ENCODE results near the gene KRT14. TPM values are rescaled to one million over a fixed set of nuclear protein-coding genes. Genes with fewer than 3 reads are reported as not detected.
A peak's percentile ranks its signal among the peaks of the same experiment; 100 is the strongest.

KRT14 gene
- total and polyA plus RNA-seq, 2 of the 4 experiments (the other 2 are of a cell fraction): not detected

DNA sequence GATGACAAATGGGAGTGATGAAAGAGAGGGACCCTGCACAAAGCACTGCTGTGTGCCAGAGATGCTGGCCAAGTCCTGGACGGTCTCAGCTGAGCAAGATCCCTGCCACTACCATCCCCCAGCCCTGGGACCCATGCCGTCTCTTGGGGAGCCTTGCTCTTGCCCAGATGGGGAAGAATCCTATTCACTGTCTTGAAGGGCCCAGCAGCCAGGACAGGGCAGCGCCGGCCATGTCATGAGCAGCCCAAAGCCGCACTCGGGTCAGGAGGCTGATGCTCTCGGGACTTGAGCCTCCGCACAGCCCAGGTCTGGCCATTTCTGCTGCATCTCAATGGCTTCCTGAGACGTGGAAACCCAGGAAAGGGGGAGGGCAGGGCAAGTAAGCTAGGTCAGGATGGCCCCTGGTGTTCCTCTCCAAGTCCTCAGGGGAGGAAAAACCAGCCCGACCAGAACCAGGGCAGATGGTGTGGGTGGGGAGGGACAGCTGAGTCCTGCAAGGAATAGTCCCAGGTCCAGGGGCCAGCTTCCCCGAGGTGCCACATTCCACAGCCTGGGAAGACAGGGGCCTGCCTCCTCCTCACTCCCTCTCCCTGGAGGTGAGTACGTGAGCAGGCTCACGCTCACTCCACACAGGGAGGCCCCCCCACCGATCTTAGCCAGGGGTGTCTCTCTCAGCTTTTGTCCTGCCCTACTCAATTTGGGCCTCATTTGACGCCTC, 50.8 kb downstream of the KRT14 start:
- Histone ChIP-seq H3K23ac (ENCODE audit: low read depth, low read length) (no peak overlapping the region), H3K18ac (ENCODE audit: low read depth, low read length) (no peak overlapping the region), H2BK120ac (ENCODE audit: low read depth, low read length) (peak overlapping the region; percentile 16; the same call in 1 of the 2 replicates), H4K5ac (ENCODE audit: low read depth, low read length) (no peak overlapping the region), H3K9me3 (ENCODE audit: control insufficient read depth, insufficient read depth, low read length) (no peaks in the 10 kb centered on the region), H3K4me3 (ENCODE audit: insufficient read depth, low read depth, low read length) (no peak overlapping the region), H3K4me1 (ENCODE audit: control insufficient read depth, insufficient read depth, low read length) (peaks cover 18% of the 10 kb centered on the region), H4K91ac (ENCODE audit: insufficient read depth, low read depth, low read length) (peak overlapping the region; percentile 37), H3K9ac (ENCODE audit: low read depth, low read length) (no peak overlapping the region), H2BK20ac (ENCODE audit: low read depth, low read length) (no peak overlapping the region), H2AK9ac (replicated peaks; ENCODE audit: low read depth, low read length, poor library complexity) (peak overlapping the region; percentile 48), H2AFZ (replicated peaks; ENCODE audit: low read length, poor library complexity) (peak overlapping the region; percentile 47), H3K9me1 (ENCODE audit: insufficient read depth, low read length) (peaks cover 12% of the 10 kb centered on the region), H3K27me3 (ENCODE audit: control insufficient read depth, insufficient read depth, low read length) (no peaks in the 10 kb centered on the region), H4K20me1 (ENCODE audit: insufficient read depth, low read length) (no peaks in the 10 kb centered on the region), H3K14ac (replicated peaks; ENCODE audit: low read depth, low read length) (no peak overlapping the region; the same call in 1 of the 2 replicates), H3K27ac (ENCODE audit: insufficient read depth, low read length) (no peak overlapping the region), H2AK5ac (ENCODE audit: low read depth, low read length) (peak overlapping the region; percentile 44), H2BK5ac (ENCODE audit: low read depth, low read length, poor library complexity, severe bottlenecking) (no peak overlapping the region), H3K4ac (ENCODE audit: low read depth, low read length) (no peak overlapping the region; the same call in none of the 2 replicates), H4K8ac (ENCODE audit: low read depth in 2 of 2, low read length in 2 of 2) (no peak overlapping the region), H3K4me2 (ENCODE audit: low read depth, low read length) (no peak overlapping the region), H3K79me1 (ENCODE audit: low read depth in 1 of 2, low read length in 2 of 2) (no peaks in the 10 kb centered on the region), H3K36me3 (ENCODE audit: control insufficient read depth, insufficient read depth, low read length) (no peaks in the 10 kb centered on the region), H2BK15ac (ENCODE audit: low read depth, low read length) (no peak overlapping the region), H3K56ac (ENCODE audit: extremely low read depth, insufficient read depth, low read length) (no peak overlapping the region)
- ChIA-PET POLR2A (ENCODE audit: unreplicated experiment) (no interaction called here), CTCF (interaction anchor here (1.3 kb wide), 1 partner anchor 13 kb away, joined by 3 read pairs; no protein-coding TSS in a partner anchor)
- ATAC-seq (ENCODE audit: low read depth) (no peak), DNase-seq (no peak)
- 89% methylated on average over 7 of the region's 15 CpGs; no CpG with 5 or more reads in 1 of the 2 experiments for WGBS, 2 experiments (ENCODE audit: extremely low coverage in 2 of 2, insufficient read length in 1 of 2)
- intact Hi-C loops (cut with micrococcal nuclease): no loop called here
- in situ Hi-C loops (cut with MboI; ENCODE audit: low sequenced_read_pairs): no loop called here
- BruUV-seq (replicated peaks): no TSS peak
- dilution Hi-C loops (cut with HindIII; ENCODE audit: low sequenced_read_pairs, unreplicated experiment): no loop called here
- no peak for TF ChIP-seq RCOR1 (IDR thresholded peaks at IDR 0.05; ENCODE audit: insufficient replicate concordance, low read length)
- no peak for TF ChIP-seq CHD1 (IDR thresholded peaks at IDR 0.05; ENCODE audit: low read depth, low read length)
- TF ChIP-seq, protein P1, sequence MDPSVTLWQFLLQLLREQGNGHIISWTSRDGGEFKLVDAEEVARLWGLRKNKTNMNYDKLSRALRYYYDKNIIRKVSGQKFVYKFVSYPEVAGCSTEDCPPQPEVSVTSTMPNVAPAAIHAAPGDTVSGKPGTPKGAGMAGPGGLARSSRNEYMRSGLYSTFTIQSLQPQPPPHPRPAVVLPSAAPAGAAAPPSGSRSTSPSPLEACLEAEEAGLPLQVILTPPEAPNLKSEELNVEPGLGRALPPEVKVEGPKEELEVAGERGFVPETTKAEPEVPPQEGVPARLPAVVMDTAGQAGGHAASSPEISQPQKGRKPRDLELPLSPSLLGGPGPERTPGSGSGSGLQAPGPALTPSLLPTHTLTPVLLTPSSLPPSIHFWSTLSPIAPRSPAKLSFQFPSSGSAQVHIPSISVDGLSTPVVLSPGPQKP (IDR thresholded peaks at IDR 0.05; ENCODE audit: borderline replicate concordance, low read depth, low read length): no peak

Measured in IMR-90 (cell line).